Measurements from ENCODE around the gene NBAS. TPM values are rescaled to one million over a fixed set of nuclear protein-coding genes. Genes with fewer than 3 reads are reported as not detected.
"Not testable (repeated sequence)": the region's sequence is repeated elsewhere in the genome, so short reads cannot be mapped to it uniquely, and the experiment has no call there.

The NBAS gene
- total RNA-seq, 1 donor from 2014 or later, result 57.6 TPM

DNA sequence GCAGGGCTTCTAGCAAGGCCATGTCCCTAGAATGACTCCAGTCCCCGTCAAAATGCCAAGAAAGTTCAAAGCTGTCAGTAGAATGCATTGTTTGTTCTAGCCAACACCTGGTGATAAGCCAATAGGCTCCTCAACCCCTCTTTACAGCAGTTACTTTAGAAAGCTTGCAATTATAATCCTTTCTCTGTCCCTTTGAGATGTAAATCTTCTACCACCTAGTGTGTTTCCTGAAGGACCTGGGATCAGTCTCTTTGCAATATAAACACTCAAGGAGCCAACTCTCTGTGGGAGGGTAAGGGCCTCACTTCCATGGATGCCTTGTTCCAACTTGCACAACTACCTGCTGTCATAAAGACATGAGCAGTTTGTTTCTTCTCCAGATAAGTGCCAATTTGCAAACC, 301.8 kb downstream of the NBAS start:
- Mint-ChIP-seq H3K36me3 (ENCODE audit: low read depth, unreplicated experiment) (peaks cover 28% of the 10 kb centered on the region), H3K27ac (ENCODE audit: unreplicated experiment) (no peak overlapping the region), H3K4me1 (ENCODE audit: low read depth, unreplicated experiment) (no peaks in the 10 kb centered on the region), H3K9me3 (ENCODE audit: unreplicated experiment) (peaks cover 12% of the 10 kb centered on the region), H3K4me3 (ENCODE audit: unreplicated experiment) (no peak overlapping the region), H3K27me3 (ENCODE audit: low read depth, unreplicated experiment) (no peaks in the 10 kb centered on the region)
- Histone ChIP-seq H3K4me3 (ENCODE audit: insufficient read depth, low read depth, low read length) (no peak overlapping the region), H3K9ac (ENCODE audit: low read length) (no peak overlapping the region), H3K27me3 (ENCODE audit: insufficient read depth, low read length) (no peaks in the 10 kb centered on the region), H3K36me3 (ENCODE audit: insufficient read depth, low read length) (no peaks in the 10 kb centered on the region), H3K27ac (ENCODE audit: low read depth, low read length) (no peak overlapping the region), H4K20me1 (ENCODE audit: insufficient read depth, low read length) (peaks cover 8% of the 10 kb centered on the region), H2AFZ (ENCODE audit: low read depth, low read length) (no peak overlapping the region), H3K4me1 (ENCODE audit: insufficient read depth, low read length) (no peaks in the 10 kb centered on the region), H3K79me2 (ENCODE audit: insufficient read depth, low read length) (no peaks in the 10 kb centered on the region), H3K4me2 (ENCODE audit: low read length) (no peak overlapping the region), H3K9me3 (ENCODE audit: insufficient read depth, low read depth, low read length) (no peaks in the 10 kb centered on the region)
- DNase-seq (ENCODE audit: low read depth) (no peak), FAIRE-seq (no peak)
- no peak for TF ChIP-seq EZH2 (IDR thresholded peaks at IDR 0.05; ENCODE audit: insufficient read depth, low read length)
- TF ChIP-seq, protein P1, sequence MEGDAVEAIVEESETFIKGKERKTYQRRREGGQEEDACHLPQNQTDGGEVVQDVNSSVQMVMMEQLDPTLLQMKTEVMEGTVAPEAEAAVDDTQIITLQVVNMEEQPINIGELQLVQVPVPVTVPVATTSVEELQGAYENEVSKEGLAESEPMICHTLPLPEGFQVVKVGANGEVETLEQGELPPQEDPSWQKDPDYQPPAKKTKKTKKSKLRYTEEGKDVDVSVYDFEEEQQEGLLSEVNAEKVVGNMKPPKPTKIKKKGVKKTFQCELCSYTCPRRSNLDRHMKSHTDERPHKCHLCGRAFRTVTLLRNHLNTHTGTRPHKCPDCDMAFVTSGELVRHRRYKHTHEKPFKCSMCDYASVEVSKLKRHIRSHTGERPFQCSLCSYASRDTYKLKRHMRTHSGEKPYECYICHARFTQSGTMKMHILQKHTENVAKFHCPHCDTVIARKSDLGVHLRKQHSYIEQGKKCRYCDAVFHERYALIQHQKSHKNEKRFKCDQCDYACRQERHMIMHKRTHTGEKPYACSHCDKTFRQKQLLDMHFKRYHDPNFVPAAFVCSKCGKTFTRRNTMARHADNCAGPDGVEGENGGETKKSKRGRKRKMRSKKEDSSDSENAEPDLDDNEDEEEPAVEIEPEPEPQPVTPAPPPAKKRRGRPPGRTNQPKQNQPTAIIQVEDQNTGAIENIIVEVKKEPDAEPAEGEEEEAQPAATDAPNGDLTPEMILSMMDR (IDR thresholded peaks at IDR 0.05; ENCODE audit: insufficient read depth, low read depth, low read length), result no peak

DNA sequence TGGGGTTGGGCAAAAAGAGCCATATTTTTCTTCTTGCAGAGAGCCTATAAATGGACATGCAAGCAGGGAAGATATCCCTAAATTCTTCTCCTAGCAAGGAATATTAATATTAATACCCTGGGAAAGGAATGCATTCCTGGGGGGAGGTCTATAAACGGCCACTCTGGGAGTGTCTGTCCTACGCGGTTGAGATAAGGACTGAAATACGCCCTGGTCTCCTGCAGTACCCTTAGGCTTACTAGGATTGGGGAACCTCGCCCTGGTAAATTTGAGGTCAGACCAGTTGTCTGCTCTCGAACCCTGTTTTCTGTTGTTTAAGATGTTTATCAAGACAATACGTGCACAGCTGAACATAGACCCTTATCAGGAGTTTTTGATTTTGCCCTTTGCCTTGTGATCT, 302.7 kb downstream of the NBAS start:
- not testable (repeated sequence) for FAIRE-seq; H3K4me3 Mint-ChIP-seq (ENCODE audit: unreplicated experiment)

DNA sequence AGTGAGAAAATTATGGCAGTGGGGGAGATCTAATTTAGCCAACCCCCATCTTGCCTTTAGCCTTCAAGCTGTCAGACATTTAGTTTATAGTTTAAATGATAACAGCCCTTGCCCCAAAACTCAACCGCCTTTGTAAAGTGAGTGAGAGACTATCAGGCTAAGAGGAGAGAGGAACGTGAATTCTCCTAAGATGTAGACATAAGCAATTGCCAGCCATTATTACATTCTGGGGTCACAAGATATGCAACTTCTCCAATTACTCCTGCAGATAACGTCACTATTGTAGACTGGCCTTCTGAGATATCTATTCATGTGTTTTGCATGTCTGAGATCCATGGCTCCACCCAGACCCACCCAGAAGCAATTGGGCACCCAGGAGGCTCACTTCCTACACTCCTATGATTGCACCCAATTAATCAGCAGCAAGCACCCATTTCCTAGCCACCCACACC, 307.3 kb downstream of the NBAS start:
- Histone ChIP-seq H3K9me3 (ENCODE audit: insufficient read depth, low read depth, low read length) (no peaks in the 10 kb centered on the region), H4K20me1 (ENCODE audit: insufficient read depth, low read length) (peaks cover 2% of the 10 kb centered on the region), H2AFZ (ENCODE audit: low read depth, low read length) (no peak overlapping the region), H3K27ac (ENCODE audit: low read depth, low read length) (no peak overlapping the region), H3K36me3 (ENCODE audit: insufficient read depth, low read length) (no peaks in the 10 kb centered on the region), H3K4me2 (ENCODE audit: low read length) (no peak overlapping the region), H3K4me3 (ENCODE audit: insufficient read depth, low read depth, low read length) (no peak overlapping the region), H3K27me3 (ENCODE audit: insufficient read depth, low read length) (no peaks in the 10 kb centered on the region), H3K9ac (ENCODE audit: low read length) (no peak overlapping the region), H3K4me1 (ENCODE audit: insufficient read depth, low read length) (no peaks in the 10 kb centered on the region), H3K79me2 (ENCODE audit: insufficient read depth, low read length) (no peaks in the 10 kb centered on the region)
- no peak for DNase-seq (ENCODE audit: low read depth)
- no peak overlapping the region for H3K4me3 Mint-ChIP-seq (ENCODE audit: unreplicated experiment)
- H3K4me1 Mint-ChIP-seq (ENCODE audit: low read depth, unreplicated experiment), result no peaks in the 10 kb centered on the region
- no peak overlapping the region for H3K27ac Mint-ChIP-seq (ENCODE audit: unreplicated experiment)
- peaks cover 9% of the 10 kb centered on the region for H3K9me3 Mint-ChIP-seq (ENCODE audit: unreplicated experiment)
- no peaks in the 10 kb centered on the region for H3K27me3 Mint-ChIP-seq (ENCODE audit: low read depth, unreplicated experiment)
- H3K36me3 Mint-ChIP-seq (ENCODE audit: low read depth, unreplicated experiment), result peaks cover 16% of the 10 kb centered on the region
- TF ChIP-seq EZH2 (IDR thresholded peaks at IDR 0.05; ENCODE audit: insufficient read depth, low read length), result no peak
- TF ChIP-seq, protein P1 (IDR thresholded peaks at IDR 0.05; ENCODE audit: insufficient read depth, low read depth, low read length), result no peak
- no peak for FAIRE-seq

More for the DNA sequence above, 302.7 kb downstream of the NBAS start:
- H3K4me3 ChIP-seq (ENCODE audit: insufficient read depth, low read depth, low read length); H3K79me2 ChIP-seq (ENCODE audit: insufficient read depth, low read length); H3K27me3 ChIP-seq (ENCODE audit: insufficient read depth, low read length); H3K4me2 ChIP-seq (ENCODE audit: low read length); H3K4me1 ChIP-seq (ENCODE audit: insufficient read depth, low read length); H3K27ac Mint-ChIP-seq (ENCODE audit: unreplicated experiment); H3K4me1 Mint-ChIP-seq (ENCODE audit: low read depth, unreplicated experiment); H3K27ac ChIP-seq (ENCODE audit: low read depth, low read length); H4K20me1 ChIP-seq (ENCODE audit: insufficient read depth, low read length); DNase-seq (ENCODE audit: low read depth); H3K9me3 ChIP-seq (ENCODE audit: insufficient read depth, low read depth, low read length); H3K9ac ChIP-seq (ENCODE audit: low read length); H2AFZ ChIP-seq (ENCODE audit: low read depth, low read length); H3K27me3 Mint-ChIP-seq (ENCODE audit: low read depth, unreplicated experiment); H3K36me3 ChIP-seq (ENCODE audit: insufficient read depth, low read length): not testable (repeated sequence)
- H3K36me3 Mint-ChIP-seq (ENCODE audit: low read depth, unreplicated experiment), result peaks cover 24% of the 10 kb centered on the region
- peaks cover 12% of the 10 kb centered on the region for H3K9me3 Mint-ChIP-seq (ENCODE audit: unreplicated experiment)

Data from astrocyte (in vitro differentiated cells and primary cell).